ENCODE results near the gene DCDC2.
"Not testable (repeated sequence)": the region's sequence is repeated elsewhere in the genome, so short reads cannot be mapped to it uniquely, and the experiment has no call there.

Gene DCDC2

DNA sequence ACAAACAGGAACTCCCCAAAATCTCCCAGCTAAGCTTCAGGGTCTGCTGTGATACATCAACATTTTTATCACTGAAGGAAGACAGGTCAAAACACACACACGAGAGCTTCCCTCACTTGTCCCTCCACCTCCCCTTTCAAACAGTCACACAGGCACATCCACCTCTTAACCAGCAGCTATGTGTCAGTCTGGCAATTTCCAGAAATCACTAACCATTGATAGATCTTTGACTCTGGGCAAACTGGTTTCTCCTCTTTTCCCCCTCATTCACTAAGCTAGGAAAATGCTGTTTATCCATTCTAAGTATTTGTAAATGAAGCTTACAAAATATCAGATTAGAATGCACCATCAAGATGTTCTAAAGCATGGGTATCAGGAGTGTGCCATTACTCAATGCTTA is 87.8 kb downstream of the DCDC2 start:
- CTCF ChIA-PET, result no interaction called here

DNA sequence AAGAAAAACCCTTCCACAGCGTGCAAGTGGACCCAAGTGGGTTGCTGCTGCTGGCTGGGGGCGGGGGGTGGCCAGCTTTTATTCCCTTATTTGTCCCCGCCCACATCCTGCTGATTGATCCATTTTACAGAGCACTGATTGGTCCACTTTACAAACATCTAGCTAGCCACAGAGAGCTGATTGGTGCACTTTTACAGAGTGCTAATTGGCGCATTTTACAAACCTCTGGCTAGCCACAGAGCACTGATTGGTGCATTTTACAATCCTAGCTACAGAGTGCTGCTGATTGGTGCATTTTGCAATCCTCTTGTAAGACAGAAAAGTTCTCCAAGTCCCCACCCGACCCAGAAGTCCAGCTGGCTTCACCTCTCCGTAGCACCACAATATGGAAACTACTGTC is 99.6 kb downstream of the DCDC2 start:
- CTCF ChIA-PET, result interaction anchor here (1.3 kb wide), 1 partner anchor 25 kb away, joined by 3 read pairs; no protein-coding TSS in a partner anchor
- DNase-seq (ENCODE audit: extremely low spot score); POLR2A ChIA-PET: not testable (repeated sequence)

More for the DNA sequence above, 87.8 kb downstream of the DCDC2 start:
- POLR2A ChIA-PET, result no interaction called here
- no peak for TF ChIP-seq SP1 (IDR thresholded peaks at IDR 0.05)
- TF ChIP-seq SUZ12 (IDR thresholded peaks at IDR 0.05), result no peak
- no peak for TF ChIP-seq HDGF (IDR thresholded peaks at IDR 0.05; ENCODE audit: borderline replicate concordance)
- no peak for TF ChIP-seq ZNF384 (IDR thresholded peaks at IDR 0.05)
- TF ChIP-seq FOXK2 (IDR thresholded peaks at IDR 0.05), result no peak
- TF ChIP-seq FOXA1 (IDR thresholded peaks at IDR 0.05), result no peak
- TF ChIP-seq LEF1 (IDR thresholded peaks at IDR 0.05; ENCODE audit: borderline replicate concordance), result no peak
- TF ChIP-seq TARDBP (IDR thresholded peaks at IDR 0.05), result no peak
- DNase-seq (ENCODE audit: extremely low spot score), result no peak

DNA sequence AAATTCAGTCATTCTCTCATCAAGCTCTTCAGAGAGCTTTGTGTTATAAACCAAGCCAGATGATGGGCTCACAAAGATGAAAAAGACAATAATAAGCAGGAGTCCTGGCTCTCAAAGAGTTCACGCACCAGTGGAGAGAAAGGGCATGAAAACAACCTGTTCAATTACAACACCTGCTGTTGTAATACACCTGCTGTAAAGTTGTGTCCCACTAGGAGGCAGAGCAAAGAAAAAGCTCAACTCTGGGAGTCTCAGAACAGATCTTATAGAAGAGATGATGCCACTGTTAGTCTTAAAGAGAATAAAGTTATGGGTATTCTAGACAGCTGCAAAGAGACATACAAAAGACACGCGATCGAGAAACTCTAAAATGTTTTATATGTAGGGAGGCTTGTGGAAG is 100.6 kb downstream of the DCDC2 start:
- CTCF ChIA-PET, result interaction anchor here (1.2 to 1.3 kb wide), 2 partner anchors 17 to 26 kb away, joined by 3 read pairs; no protein-coding TSS in a partner anchor
- POLR2A ChIA-PET, result no interaction called here
- DNase-seq (ENCODE audit: extremely low spot score), result no peak

DNA sequence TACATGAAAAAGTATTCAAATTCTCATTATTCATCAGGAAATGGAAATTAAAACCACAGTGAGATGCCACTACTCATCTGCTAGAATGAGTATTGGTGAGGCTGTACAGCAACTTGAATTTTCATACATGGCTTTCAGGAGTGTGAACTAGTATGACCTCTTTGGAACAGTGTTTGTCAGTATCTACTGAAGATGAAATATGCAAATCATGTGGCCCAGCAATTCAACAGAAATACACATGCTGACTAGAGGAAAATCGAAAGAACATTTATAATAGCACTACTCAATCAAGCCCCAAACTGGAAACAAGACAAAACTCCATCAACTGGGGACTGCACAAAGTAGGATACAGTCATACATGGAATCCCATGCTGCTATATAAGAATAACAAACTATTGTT is 102.2 kb downstream of the DCDC2 start:
- CTCF ChIA-PET, result no interaction called here

More for the DNA sequence above, 100.6 kb downstream of the DCDC2 start:
- TF ChIP-seq FOXK2 (IDR thresholded peaks at IDR 0.05) (no peak), SUZ12 (IDR thresholded peaks at IDR 0.05) (no peak), ZNF384 (IDR thresholded peaks at IDR 0.05) (no peak), CTBP1 (IDR thresholded peaks at IDR 0.05; ENCODE audit: borderline replicate concordance) (no peak)

DNA sequence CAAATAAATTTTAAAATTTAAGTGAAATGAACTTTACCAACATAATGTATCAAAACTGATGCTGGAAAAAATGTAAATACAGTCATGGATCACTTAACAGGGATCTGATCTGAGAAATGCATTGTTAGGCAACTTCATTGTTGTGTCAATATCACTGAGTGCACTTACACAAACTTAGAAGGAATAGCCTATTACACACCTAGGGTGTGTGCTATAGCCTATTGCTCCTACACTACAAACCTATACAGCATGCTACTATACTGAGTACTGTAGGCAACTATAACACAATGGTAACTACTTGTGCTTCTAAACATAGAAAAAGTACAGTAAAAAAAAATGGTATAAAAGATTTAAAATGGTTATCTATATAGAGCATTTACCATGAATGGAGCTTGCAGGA is 104.5 kb downstream of the DCDC2 start:
- CTCF ChIA-PET, result no interaction called here
- DNase-seq (ENCODE audit: extremely low spot score), result no peak
- TF ChIP-seq SUZ12 (IDR thresholded peaks at IDR 0.05) (no peak), ZNF384 (IDR thresholded peaks at IDR 0.05) (no peak), NFRKB (IDR thresholded peaks at IDR 0.05) (no peak), ELF4 (IDR thresholded peaks at IDR 0.05) (no peak), CTBP1 (IDR thresholded peaks at IDR 0.05; ENCODE audit: borderline replicate concordance) (no peak), BHLHE40 (IDR thresholded peaks at IDR 0.05; ENCODE audit: borderline replicate concordance) (no peak)
- POLR2A ChIA-PET, result no interaction called here

More for the DNA sequence above, 102.2 kb downstream of the DCDC2 start:
- DNase-seq (ENCODE audit: extremely low spot score), result no peak
- TF ChIP-seq CTBP1 (IDR thresholded peaks at IDR 0.05; ENCODE audit: borderline replicate concordance), result no peak
- POLR2A ChIA-PET, result no interaction called here

DNA sequence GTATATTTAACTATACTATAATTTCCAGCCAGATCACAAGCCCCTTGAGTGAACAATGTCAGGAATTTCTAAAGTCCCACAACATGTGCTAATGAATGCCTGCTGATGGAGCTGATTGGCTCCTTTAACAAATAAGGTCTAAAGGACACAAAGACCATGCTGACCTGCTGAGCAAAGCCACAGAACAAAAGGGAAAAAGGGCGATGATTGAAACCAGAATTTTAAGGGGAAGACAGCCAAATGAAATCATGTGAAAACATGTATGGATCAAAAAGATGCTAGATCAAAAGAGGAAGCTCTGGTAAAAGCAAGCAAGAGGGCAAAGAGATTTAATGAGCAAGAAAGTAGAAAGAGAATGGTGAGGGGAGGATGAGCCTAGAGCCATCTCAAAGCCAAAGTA is 105.6 kb downstream of the DCDC2 start:
- ChIA-PET POLR2A (no interaction called here), CTCF (no interaction called here)
- no peak for TF ChIP-seq FOXA1 (IDR thresholded peaks at IDR 0.05)
- no peak for TF ChIP-seq ELF4 (IDR thresholded peaks at IDR 0.05)
- TF ChIP-seq FOXM1 (IDR thresholded peaks at IDR 0.05; ENCODE audit: borderline replicate concordance), result no peak
- TF ChIP-seq TARDBP (IDR thresholded peaks at IDR 0.05), result no peak
- TF ChIP-seq, protein P1, sequence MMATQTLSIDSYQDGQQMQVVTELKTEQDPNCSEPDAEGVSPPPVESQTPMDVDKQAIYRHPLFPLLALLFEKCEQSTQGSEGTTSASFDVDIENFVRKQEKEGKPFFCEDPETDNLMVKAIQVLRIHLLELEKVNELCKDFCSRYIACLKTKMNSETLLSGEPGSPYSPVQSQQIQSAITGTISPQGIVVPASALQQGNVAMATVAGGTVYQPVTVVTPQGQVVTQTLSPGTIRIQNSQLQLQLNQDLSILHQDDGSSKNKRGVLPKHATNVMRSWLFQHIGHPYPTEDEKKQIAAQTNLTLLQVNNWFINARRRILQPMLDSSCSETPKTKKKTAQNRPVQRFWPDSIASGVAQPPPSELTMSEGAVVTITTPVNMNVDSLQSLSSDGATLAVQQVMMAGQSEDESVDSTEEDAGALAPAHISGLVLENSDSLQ (IDR thresholded peaks at IDR 0.05), result no peak
- TF ChIP-seq BHLHE40 (IDR thresholded peaks at IDR 0.05; ENCODE audit: borderline replicate concordance), result no peak
- TF ChIP-seq LEF1 (IDR thresholded peaks at IDR 0.05; ENCODE audit: borderline replicate concordance), result no peak
- no peak for TF ChIP-seq ZNF384 (IDR thresholded peaks at IDR 0.05)
- no peak for TF ChIP-seq CTBP1 (IDR thresholded peaks at IDR 0.05; ENCODE audit: borderline replicate concordance)
- TF ChIP-seq HDGF (IDR thresholded peaks at IDR 0.05; ENCODE audit: borderline replicate concordance), result no peak
- no peak for TF ChIP-seq NFRKB (IDR thresholded peaks at IDR 0.05)
- no peak for TF ChIP-seq L3MBTL2 (conservative IDR thresholded peaks at IDR 0.05)
- no peak for TF ChIP-seq SUZ12 (IDR thresholded peaks at IDR 0.05)
- TF ChIP-seq ARNT (IDR thresholded peaks at IDR 0.05), result no peak
- no peak for TF ChIP-seq SP1 (IDR thresholded peaks at IDR 0.05)
- TF ChIP-seq FOXK2 (IDR thresholded peaks at IDR 0.05), result no peak
- DNase-seq (ENCODE audit: extremely low spot score), result no peak

DNA sequence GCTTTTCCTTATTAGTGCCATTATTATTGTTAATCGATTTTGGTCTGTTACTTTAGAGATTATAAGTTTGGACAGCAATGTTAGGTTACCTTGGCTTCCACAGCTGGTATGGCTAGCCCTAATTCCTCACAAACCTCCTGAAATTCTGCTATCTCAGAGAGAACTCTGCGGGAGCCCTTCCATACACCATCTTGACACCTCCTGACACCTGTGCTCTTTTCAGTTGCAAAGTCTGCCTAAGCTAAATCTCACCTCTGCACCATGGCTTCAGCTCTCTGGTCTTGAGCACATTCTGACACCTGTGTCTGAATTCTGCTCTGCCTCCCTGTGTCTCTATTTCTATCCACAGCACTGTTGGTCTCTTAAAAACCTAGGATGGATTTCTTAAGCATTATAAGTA is 106.5 kb downstream of the DCDC2 start:
- CTCF ChIA-PET, result no interaction called here
- POLR2A ChIA-PET, result no interaction called here
- no peak for DNase-seq (ENCODE audit: extremely low spot score)
- TF ChIP-seq ZNF384 (IDR thresholded peaks at IDR 0.05) (no peak), CTBP1 (IDR thresholded peaks at IDR 0.05; ENCODE audit: borderline replicate concordance) (no peak), ELF4 (IDR thresholded peaks at IDR 0.05) (no peak), TARDBP (IDR thresholded peaks at IDR 0.05) (no peak), FOXM1 (IDR thresholded peaks at IDR 0.05; ENCODE audit: borderline replicate concordance) (no peak), BHLHE40 (IDR thresholded peaks at IDR 0.05; ENCODE audit: borderline replicate concordance) (no peak), NFRKB (IDR thresholded peaks at IDR 0.05) (no peak), ARNT (IDR thresholded peaks at IDR 0.05) (no peak), FOXA1 (IDR thresholded peaks at IDR 0.05) (no peak), SP1 (IDR thresholded peaks at IDR 0.05) (no peak), LEF1 (IDR thresholded peaks at IDR 0.05; ENCODE audit: borderline replicate concordance) (no peak), SUZ12 (IDR thresholded peaks at IDR 0.05) (no peak), HDGF (IDR thresholded peaks at IDR 0.05; ENCODE audit: borderline replicate concordance) (no peak), FOXK2 (IDR thresholded peaks at IDR 0.05) (no peak), L3MBTL2 (conservative IDR thresholded peaks at IDR 0.05) (no peak)
- TF ChIP-seq, protein P1 (IDR thresholded peaks at IDR 0.05), result no peak

DNA sequence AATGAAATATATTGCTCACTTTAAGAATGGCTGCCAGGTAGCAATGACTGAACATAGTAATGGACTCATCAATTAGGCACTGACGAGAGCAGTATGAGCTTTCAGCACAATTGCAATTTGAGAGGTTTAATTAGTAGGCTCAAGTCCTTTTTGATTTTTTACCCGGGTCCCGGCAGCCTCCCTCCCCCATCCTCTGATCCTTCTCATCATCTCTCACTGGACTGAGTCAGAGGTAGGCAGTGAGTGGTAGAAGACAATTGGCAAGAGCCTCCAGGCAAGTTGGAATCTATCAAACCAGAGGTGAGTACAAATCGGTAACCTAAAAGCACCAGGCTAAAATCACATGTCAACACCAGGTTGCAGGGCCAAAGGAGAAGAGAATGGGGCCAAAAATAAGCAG is 107.9 kb downstream of the DCDC2 start:
- TF ChIP-seq FOXK2 (IDR thresholded peaks at IDR 0.05) (no peak), HDGF (IDR thresholded peaks at IDR 0.05; ENCODE audit: borderline replicate concordance) (no peak), SP1 (IDR thresholded peaks at IDR 0.05) (no peak), FOXM1 (IDR thresholded peaks at IDR 0.05; ENCODE audit: borderline replicate concordance) (no peak), ARNT (IDR thresholded peaks at IDR 0.05) (no peak)
- ChIA-PET POLR2A (no interaction called here), CTCF (no interaction called here)
- no peak for DNase-seq (ENCODE audit: extremely low spot score)

Data from HEK293T (cell line).